ENCODE data around the gene EIF6.

EIF6 gene

DNA sequence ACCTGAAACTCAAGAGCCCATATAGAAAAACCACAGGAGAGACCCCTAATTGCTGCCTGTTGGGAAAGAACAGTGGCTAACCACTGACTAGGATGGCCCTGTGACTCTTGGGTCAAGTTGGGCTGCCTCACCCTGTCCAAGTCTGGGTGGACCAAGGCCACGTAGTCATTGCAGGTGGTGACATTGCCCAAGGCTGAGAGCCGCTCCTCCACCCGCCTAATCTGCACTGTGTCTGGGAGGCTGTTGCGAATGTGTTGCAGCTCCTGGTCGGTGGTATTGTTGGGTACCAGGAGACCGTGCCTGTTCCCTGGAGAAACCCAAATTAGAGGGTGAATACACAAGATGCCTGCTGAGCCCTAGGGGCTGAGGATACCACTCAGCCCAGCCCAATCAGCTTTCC, 4.0 kb downstream of the EIF6 start:
- DNase-seq (ENCODE audit: low read depth in 4 of 4, low spot score in 1 of 4): no peak

DNA sequence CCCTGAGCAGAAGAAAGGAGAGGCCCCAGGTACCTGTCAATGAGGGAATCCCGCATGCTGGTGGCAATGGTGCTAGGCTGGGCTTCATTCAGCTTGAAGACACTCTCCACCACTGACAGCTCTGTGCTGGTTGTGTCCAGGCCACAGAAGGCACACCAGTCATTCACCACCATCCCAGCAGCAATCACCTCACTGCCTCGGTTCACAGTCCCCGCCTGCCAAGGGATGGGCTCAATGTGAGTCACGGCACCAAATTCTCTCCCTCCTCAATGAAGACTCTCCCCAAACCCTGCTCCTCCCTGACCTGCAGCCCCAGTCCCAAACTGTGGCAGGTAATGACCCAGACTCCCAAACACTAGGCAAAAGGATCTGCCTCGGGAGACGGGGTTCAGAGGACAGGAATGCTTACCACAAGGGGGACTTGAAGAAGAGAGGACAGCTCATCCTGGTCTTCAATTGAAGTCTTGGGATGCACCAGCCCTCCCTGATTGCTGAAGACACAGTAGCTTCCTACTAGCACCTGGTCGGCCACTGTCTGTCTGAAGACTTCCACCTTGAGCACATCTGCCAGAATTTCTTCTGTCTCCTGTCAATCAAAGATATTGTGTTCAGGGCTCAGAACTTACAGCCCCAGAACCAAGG, 4.9 kb downstream of the EIF6 start:
- no peak for DNase-seq (ENCODE audit: low read depth in 4 of 4, low spot score in 1 of 4)

DNA sequence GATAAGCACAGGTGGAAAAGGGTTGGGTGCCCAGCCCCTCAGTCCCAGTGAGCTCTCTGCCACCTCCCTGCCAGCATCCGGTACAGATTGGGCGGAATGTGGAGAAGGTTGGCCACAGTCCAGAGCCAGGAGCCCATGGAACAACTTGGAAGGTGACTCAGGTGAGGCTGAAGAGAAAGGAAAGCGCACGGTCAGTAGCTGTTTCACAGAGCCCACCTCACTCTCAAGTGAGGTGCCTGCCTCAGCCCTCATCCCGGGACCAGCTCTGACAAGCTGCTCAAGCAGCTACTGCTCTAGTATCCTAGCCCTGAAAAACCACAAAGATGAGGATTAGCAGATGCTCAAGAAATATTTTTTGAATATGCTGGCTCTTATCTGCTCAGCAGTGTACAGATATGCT, 5.5 kb downstream of the EIF6 start:
- DNase-seq (ENCODE audit: low read depth in 4 of 4, low spot score in 1 of 4): no peak

DNA sequence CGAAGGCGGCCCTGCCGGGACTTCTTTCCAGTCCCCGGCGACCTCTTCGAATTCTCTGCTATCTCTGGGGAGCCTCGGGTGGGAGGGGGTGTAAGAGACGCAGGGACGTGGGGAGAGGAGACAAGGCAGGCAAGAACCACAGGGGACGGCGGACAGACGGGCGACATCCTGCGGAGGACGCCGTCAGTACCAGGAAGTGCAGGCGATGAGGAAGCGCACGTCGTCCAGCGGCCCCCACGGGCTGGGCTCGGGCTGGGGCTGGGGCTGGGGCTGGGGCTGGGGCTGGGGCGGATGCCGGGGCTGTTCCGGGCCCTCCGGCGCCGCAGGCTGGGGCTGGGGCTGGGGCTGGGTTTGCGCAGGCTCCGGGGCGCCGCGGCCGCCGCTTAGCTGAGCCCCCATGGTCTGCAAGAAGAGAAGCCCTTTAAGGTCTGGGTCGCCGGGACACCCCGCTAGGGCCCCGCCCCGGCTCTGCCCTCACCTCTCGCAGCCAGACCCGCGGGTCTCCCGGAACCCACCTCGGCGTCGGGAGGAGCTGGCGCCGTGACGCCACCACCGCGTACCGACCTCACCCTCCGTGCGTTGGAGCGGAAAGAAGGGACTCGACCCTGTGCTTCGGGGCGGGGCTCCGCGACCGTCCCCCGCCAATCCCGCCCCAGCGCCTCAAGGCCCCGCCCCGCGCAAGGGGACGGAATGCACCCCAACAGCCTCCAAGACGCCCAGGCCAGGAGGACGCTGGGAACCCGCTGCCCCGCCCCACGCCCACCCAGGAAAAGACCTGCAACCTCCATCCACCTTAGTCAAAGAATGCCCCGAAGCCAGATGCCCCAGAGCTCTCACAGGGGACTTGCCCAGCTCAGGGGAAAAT, 6.8 kb downstream of the EIF6 start, which contains the start of gene MMP24OS:
Gene MMP24OS (minus strand): TSS at position 592 of the 865 bp plus-strand sequence. CDS start 193 bp downstream, at position 399.
- DNase-seq (ENCODE audit: low read depth in 4 of 4, low spot score in 1 of 4): peak; percentile 62 to 84 (median 80)

DNA sequence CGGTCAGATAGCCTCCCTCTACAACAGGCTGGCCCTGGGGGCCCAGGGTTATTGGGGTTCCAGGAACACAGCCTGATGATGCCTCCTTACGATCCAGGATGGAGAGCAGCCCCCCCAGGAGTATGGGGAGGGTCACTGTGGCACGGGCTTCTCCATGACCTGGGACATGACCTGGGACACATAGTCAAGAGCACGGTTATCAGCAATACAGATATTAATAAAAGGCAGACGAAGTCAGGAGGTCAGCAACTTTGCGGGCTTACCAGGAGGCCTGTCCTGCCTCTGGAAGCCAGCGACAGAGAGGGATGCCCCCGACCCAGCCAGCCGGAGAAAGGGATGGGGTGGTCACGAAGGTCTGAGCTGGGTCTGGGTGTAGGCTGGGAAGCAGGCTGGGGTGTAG, 7.4 kb downstream of the EIF6 start:
- no peak for DNase-seq (ENCODE audit: low read depth in 4 of 4, low spot score in 1 of 4)

DNA sequence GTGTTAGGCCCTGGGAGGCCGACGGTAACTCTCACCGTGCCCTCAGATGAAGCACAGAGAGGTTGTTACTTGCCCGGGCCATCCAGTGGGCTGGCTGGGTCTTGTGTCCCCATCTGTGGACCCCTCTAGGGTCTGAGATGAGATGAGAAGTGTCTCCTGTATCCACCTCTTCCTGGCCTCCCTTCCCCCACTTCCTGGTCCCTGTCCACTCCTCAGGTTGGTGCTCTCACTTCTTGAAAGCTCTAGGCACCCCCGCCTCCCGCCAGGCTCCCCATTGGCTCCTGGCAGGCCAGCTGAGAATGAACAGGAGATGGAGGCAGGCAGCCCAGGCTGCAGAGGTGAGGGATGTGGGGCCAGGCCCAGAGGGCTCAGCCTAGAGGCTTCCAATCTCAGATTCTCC, 8.2 kb downstream of the EIF6 start:
- DNase-seq (ENCODE audit: low read depth in 4 of 4, low spot score in 1 of 4): no peak

DNA sequence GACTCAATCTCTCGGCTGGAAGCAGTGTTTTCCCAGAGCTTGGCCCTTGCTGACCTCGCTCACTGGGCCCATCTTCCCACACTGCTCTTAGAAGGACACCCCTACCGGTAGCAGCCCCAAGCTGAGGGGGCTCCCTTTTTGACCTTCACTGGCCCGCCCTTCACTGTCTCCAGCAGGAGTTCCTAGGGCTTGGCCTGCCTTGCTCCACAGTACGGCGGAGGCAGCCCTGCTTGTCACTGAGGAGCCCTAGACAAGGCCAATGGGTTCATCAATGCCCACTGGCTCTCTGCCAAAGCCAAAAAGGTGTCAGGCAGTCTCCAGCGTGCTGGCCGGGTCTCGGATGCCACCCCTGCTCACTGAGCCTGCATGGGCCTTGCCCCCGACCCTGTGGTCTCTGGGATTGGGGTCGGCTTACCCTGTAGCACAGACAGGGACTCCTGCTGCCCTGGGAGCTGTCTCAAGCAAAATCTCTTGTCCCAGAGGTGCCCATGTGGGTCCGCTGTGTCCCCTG, 8.8 kb downstream of the EIF6 start:
- no peak for DNase-seq (ENCODE audit: low read depth in 4 of 4, low spot score in 1 of 4)

DNA sequence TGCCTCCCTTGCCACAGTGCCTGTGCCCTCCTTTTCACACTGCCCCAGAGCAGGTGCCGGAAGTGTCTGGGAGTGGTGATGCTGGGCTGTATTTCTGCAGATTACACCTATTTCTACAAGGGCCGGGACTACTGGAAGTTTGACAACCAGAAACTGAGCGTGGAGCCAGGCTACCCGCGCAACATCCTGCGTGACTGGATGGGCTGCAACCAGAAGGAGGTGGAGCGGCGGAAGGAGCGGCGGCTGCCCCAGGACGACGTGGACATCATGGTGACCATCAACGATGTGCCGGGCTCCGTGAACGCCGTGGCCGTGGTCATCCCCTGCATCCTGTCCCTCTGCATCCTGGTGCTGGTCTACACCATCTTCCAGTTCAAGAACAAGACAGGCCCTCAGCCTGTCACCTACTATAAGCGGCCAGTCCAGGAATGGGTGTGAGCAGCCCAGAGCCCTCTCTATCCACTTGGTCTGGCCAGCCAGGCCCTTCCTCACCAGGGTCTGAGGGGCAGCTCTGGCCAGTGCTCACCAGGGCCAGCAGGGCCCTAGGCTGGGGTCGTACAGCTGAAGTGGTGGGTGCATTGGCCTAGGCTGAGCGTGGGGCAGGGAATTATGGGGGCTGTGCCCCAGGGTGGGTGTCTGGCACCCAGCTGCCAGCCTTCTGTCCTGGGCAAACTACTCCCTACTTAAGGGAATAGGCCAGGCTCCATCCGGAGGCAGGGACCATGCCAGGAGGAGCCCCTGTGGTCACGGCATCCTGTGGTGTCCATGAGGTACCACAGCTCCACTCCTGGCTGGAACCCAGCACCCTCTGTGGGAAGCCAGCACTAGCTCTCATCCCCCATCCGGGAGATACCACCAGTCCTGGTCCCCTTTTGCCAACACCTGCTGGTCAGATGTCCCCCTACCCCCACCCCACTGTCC, 10.1 kb downstream of the EIF6 start:
- no peak for DNase-seq (ENCODE audit: low read depth in 4 of 4, low spot score in 1 of 4)

DNA sequence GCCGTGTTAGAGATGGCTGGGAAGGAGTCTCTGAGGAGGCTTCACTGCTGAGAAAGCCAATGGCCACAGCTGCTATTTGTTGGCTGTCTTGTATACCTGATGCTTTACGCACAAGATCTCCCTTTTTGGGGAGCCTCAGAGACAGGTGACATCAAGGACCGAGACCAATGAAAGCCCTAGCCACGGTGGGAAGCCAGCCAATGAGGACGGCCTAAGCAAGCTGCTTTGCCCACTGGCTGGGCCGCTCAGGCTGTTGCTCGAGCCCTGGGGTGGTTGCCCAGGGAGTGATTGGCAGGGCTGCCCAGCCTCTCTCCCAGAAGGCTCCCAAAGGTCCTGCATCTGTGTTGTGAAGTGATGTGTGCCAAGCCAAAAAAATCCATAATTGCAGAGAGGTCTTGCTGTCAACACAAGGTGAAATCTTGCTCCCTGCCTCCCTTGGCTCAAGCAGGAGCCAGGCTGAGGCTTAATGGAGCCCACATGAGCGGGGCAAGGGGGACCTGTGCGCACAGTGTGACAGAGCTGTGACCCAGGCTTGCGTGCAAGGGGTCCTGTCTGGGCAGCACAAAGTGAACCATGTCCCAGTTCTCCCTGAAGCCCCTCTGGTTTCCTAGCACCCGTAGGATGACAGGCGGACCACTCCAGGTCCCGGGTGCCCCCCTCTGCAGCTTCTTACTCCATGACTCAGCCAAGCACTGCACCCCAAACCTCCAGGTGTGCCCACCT, 11.0 kb downstream of the EIF6 start:
- DNase-seq (ENCODE audit: low read depth in 4 of 4, low spot score in 1 of 4): no peak

DNA sequence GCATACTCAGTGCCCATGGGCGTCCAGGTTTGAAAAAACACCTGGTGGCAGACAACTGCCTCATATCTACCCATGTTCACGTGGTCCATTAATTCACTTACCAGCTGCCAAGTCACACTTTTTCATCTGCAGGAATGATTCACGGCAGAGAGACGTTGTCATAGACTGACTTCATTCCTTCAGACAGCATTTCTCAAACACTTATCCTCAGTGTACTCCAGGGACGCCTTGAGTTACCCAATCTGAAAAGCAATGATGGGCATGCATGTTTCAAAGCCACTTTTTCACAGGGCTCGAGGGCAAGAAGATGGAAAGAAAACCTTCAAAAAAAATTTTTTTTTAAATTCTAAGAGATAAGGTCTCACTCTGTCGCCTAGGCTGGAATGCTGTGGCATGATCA, 12.7 kb downstream of the EIF6 start:
- DNase-seq (ENCODE audit: low read depth in 4 of 4, low spot score in 1 of 4): no peak

DNA sequence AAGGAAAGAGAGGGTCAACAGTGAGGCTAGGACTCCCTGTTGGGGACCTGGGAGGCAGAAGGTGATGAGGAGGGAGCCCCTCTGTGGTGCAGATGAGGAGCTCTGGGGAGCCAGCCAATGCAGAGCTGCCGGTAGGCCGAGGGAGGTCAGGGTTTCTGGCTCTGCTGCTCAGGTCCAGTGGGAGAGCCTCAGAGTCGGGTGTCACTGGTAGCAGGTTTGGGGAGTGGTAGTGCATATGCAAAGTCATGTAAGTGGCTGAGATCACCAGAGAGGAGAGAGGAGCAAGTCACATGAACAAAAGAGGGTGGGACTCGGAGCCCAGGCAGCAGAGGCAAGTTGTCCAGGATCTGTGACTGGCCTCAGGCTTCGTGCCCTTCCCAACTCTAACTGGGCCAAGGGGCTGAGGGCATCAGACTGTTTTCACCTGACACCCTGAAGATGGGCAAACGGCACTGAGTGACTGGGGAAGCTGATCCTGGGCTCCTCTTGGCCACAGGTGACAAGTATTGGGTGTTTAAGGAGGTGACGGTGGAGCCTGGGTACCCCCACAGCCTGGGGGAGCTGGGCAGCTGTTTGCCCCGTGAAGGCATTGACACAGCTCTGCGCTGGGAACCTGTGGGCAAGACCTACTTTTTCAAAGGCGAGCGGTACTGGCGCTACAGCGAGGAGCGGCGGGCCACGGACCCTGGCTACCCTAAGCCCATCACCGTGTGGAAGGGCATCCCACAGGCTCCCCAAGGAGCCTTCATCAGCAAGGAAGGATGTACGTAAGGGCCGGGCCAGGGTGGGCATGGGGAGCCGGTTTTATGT, 13.3 kb downstream of the EIF6 start:
- DNase-seq (ENCODE audit: low read depth in 4 of 4, low spot score in 1 of 4): no peak

DNA sequence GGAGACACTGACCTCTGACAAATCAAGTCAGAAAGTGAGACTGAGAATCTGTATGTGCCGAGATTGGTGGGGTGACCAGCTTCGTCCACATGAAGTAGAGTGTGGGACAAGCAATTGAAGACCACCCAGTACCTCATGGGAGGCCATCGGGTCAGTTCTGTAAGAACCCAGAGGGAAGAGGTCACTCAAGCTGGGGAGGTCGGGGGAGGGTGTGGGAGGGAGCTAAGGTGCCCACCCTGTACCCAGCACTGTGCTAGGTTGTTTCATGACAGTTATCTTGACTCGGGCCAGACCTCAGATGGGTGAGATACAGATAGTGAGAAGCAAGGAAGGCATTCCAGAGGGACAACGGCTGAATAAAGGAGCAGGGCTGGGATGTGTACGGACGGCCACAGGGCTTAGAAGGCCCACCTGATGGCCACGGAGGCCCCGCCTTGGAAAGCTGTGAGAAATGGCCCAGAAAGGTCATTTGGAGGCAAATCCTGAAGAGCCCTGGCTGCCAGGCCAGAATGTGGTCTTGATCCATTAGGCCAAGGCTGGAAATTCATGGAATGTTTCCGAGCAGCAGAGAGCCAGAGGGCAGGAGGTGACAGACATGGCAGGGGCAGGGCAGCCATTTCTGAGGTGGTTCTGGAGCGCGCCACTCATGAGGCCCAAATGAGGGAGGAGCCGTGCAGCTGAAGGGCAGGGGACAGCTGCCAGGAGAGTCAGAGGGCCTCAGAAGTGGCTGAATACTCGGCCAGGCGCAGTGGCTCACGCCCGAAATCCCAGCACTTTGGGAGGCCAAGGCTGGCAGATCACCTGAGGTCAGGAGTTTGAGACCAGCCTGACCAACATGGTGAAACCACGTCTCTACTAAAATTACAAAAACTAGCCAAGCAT, 14.3 kb downstream of the EIF6 start:
- DNase-seq (ENCODE audit: low read depth in 4 of 4, low spot score in 1 of 4): no peak

DNA sequence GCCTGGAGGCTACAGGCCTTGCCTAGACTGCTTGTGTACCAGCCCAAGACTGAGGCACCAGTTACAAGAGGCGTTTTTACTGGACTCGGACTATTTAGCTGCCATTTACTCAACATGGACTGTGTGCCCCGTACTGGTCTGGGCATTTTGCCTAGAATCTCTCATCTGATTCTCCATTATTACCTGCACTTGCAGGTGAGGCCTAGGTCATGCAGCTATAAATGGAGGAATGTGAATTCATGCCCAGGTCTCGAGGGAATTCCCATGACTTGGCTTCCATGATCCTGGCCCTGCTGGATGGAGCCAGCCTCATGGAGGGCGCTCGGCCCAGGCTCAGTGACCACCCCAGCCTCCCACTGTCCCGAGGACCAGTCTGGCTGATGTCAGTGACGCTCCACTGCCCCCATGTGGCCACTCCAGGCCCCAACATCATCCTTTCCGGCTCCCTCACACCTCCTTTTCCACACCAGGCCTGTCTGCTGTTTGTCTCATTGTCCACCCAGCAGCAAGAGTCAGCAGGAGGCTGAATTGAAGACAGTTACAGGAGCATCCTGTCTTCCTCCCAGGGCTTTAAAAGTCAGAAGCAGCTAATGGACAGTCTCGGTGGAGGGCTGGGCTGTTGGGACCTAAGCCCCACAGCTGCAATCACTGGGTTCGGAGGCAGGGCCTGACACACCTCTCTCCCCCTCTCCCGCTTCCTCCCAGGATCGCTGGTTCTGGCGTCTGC, 15.4 kb downstream of the EIF6 start:
- peak in 2 of 4 experiments; percentile 14 to 33 for DNase-seq (ENCODE audit: low read depth in 4 of 4, low spot score in 1 of 4)

DNA sequence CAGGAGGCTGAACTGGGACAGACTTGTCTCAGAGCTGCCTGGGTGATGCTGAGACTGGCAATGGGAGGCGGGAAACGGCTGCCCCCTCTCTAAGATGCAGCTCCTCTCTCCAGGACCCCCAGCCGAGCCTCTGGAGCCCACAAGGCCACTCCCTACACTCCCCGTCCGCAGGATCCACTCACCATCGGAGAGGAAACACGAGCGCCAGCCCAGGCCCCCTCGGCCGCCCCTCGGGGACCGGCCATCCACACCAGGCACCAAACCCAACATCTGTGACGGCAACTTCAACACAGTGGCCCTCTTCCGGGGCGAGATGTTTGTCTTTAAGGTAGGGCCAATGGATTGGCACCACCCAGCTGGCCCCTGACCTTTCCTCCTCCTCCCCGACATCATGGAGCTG, 17.5 kb downstream of the EIF6 start:
- DNase-seq (ENCODE audit: low read depth in 4 of 4, low spot score in 1 of 4): no peak

DNA sequence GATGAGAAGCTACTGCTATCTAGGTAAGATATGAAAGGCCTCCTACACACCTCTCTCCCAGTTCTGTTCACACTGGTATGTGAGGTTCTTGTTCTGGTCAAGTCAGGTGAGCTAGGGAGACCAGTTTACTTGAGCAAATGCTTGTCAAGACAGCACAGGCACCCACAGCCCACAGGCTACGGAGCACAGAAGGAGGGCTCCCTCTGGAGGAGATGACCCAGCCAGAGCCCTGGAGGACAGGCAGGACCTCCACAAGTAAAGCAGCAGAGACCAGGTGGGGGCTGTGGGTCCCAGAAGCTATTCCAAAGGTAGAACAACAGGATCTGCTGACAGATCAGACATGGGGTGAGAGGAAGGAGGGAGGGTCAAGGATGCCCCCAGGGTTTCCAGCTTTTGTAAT, 19.8 kb downstream of the EIF6 start:
- DNase-seq (ENCODE audit: low read depth in 4 of 4, low spot score in 1 of 4): no peak

DNA sequence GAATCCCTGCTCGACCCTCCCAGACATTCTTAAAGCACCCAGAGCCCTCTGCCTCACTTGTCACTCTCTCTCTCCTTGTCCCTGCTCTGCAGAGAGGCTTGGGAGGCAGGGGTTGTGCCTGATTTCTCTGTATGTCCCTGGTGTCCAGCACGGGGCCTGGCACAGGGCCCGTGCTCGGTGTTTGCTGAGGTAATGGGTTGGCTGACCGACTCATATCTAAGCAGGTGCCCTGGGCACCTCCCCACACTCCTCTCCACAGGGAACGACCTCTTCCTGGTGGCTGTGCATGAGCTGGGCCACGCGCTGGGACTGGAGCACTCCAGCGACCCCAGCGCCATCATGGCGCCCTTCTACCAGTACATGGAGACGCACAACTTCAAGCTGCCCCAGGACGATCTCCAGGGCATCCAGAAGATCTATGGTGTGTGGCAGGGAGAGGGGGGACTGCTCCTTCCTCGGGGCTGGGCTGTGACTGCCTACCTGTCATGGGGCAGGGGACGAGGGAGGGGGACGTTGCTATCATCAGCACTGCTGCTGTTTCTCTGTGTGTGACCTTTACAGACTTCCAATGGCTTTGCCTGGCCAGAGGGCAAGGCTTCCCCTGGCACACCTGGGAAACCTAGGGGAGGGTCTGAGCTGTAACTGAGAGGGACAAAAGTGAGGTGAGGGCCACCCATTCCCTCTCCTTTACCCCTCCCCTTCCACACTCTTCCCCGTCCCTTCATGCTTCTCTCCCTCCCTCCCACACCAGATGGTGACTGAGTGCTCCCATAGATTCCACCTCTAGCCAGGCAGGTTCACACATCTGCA, 20.8 kb downstream of the EIF6 start:
- DNase-seq (ENCODE audit: low read depth in 4 of 4, low spot score in 1 of 4): no peak

Data from stimulated activated CD4-positive, alpha-beta T cell treated with anti-CD3 and anti-CD28 coated beads, Interleukin-1b, Interleukin-23, amount 100 ng/mL, for 24 hours (primary cell).